Fibroblast of mammary gland (primary cell): Measurements from ENCODE around the gene KRABD2.
"Not testable (repeated sequence)": the region's sequence is repeated elsewhere in the genome, so short reads cannot be mapped to it uniquely, and the experiment has no call there.

Experiments used
- DNase-seq: peaks from one replicate; pipeline ENCODE4 v3.0.0-alpha.2; 2010; ENCODE audit warnings: low read depth
- H3K4me3 ChIP-seq: 2 replicates; pipeline ENCODE4 v1.5.1; 2011; ENCODE audit warnings: low read depth, mild to moderate bottlenecking, low read length, moderate library complexity; ENCODE audit not compliant: control insufficient read depth
- TF ChIP-seq, protein P1 (sequence below): conservative IDR thresholded peaks from 2 replicates; pipeline ENCODE4 v1.5.1; 2011; ENCODE audit warnings: low read depth, low read length, inconsistent platforms; ENCODE audit not compliant: control insufficient read depth, insufficient read depth

Gene KRABD2

DNA sequence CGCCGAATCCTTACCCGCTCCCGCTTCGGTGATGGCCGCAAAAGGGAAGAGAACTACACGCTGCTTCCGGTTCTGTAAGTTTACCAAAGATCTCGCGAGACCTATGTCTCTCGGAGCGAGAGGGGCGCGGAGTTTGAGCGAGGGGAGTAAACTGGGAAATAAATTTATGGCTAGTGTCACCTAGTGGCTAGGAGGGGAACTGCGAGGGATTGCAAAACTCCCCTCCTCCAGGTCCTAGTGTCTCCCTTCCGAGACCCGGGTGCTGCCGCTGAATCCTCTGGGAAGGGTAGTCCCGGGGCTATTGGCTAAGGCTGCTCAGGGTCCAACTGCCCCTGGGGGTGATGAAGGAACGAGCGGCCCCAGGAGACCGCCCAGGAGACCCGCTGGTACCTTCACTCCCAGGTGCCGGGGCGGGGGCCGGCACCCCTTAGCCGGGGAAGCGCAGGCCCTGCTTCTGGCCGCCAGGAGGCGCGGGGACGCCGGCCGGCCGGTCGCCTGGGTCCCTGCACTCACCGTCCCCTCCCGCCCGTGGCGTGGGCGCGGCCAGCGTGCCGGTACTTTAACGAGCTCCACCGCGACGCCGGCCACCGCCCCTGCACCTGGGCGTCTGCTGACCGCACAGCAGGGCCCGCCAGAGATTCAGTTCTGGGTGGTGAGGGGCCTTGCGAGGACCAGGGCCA is 6.8 kb upstream of the KRABD2 start, which contains the start of gene RPL26:
TSS of gene RPL26 (minus strand) at position 51 of the 680 bp plus-strand sequence. CDS start 883 bp downstream, outside the sequence.
- TF ChIP-seq, protein P1, sequence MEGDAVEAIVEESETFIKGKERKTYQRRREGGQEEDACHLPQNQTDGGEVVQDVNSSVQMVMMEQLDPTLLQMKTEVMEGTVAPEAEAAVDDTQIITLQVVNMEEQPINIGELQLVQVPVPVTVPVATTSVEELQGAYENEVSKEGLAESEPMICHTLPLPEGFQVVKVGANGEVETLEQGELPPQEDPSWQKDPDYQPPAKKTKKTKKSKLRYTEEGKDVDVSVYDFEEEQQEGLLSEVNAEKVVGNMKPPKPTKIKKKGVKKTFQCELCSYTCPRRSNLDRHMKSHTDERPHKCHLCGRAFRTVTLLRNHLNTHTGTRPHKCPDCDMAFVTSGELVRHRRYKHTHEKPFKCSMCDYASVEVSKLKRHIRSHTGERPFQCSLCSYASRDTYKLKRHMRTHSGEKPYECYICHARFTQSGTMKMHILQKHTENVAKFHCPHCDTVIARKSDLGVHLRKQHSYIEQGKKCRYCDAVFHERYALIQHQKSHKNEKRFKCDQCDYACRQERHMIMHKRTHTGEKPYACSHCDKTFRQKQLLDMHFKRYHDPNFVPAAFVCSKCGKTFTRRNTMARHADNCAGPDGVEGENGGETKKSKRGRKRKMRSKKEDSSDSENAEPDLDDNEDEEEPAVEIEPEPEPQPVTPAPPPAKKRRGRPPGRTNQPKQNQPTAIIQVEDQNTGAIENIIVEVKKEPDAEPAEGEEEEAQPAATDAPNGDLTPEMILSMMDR: peak; percentile 88
- H3K4me3 ChIP-seq: peak within 1 kb of the TSS; percentile 97

DNA sequence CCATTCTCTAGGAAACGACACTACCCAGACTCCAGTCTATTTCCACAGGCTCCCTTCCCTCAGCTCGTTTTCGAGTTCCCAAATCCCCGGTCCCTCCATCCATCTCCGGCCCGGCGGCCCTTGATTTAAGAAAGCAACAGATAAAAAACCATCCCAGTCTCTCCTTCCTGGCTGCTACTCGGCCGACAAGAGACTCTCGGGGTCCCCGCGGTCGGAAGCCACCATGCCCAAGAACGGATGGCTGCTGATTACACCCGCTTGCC is 6.3 kb upstream of the KRABD2 start:
- TF ChIP-seq, protein P1: no peak

More for the DNA sequence above, 6.8 kb upstream of the KRABD2 start, which contains the start of gene RPL26:
- DNase-seq: peak; percentile 98

DNA sequence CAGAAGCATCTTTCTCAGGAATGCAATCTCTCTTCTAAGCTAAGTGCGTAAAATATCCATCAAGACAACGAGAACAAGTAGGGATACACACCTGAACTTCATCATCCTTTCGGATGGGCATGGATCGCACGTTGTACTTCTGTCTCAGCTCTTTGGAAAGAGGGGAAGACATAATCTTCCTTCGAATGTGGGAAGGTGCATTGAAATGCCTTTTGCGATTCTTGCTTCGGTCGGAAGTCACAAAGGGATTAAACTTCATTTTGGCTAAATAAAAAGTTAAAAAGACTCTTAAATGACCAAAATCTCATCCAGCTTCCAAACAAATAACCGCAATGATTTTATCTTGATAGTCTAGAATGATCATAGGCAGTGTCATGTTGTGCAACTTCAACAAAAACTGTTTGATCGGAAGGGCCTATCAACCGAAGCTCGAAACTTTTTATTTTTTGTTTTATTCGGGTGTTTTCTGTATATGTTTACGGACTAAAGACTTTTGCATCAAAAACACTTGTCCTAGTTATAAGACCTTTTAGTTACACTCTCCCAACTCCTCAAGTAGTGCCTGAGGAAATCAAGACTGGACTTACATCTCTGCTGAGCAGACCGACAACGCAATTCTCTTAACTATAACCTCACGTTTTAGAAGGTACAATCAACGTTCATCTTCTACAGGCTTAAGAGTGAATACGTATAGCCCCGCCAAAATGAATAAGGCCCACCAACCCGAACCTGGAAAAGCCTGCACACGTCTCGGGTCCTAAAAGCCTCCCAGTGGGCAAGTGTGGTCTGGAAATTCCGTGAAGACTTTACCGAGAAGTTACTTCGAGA is 5.8 kb upstream of the KRABD2 start:
- H3K4me3 ChIP-seq: peak overlapping the region; percentile 97
- DNase-seq: peak; percentile 23
- TF ChIP-seq, protein P1: no peak

More for the DNA sequence above, 6.3 kb upstream of the KRABD2 start:
- DNase-seq: no peak
- H3K4me3 ChIP-seq: peak overlapping the region; percentile 97

DNA sequence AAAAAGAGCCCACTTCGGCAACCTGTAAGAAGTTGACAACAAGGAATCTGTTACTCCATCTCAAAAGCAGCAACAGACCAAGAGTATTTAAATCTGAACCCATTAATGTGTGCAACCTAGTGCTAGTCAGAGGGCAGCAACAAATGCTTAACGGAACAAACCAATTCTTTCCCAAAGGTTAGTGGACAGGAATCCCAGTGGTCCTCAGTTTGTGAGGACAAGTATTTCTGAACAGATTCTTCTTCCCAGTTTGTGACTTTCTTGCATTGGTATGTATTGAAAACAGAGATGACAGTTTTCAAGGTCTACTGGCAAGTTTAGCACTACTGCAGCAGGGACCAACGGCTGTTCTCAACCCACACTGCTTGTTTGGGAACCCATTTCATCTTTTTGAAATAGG is 3.5 kb upstream of the KRABD2 start:
- TF ChIP-seq, protein P1: no peak
- H3K4me3 ChIP-seq: peak overlapping the region; percentile 17
- no peak for DNase-seq

DNA sequence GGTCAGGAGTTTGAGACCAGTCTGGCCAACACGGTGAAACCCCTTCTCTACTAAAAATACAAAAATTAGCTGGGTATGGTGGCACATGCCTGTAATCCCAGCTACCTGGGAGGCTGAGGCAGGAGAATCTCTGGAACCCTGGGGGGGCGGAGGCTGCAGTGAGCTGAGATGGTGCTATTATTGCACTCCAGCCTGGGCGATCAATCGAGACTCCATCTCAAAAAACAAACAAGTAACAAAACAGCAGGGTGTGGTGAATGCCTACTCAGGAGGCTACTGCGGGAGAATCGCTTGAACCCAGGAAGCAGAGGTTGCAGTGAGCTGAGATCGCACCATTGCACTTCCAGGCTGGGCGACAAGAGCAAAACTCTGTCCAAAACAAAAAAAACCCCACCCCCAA is 1.6 kb upstream of the KRABD2 start:
- H3K4me3 ChIP-seq, DNase-seq: not testable (repeated sequence)

DNA sequence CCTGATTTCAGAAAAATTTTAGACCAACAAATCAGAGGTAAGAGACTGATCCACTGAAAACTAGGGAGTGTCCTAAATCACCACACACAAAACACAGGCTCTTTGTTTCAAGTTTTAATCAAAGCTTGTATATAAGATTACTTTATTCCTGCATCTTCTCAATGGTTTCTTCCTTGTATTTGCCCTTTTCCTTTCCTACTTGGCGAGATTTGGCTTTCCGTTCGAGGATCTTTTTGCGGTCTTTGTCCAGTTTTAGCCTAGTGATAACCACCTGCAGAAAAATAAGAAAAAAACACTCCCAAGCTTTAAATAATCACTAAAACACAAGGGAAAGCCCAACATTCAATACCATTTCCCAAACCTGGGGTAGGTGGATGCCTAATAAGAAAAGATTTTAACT is 918 bp upstream of the KRABD2 start:
- TF ChIP-seq, protein P1: no peak
- H3K4me3 ChIP-seq: no peak overlapping the region
- no peak for DNase-seq

DNA sequence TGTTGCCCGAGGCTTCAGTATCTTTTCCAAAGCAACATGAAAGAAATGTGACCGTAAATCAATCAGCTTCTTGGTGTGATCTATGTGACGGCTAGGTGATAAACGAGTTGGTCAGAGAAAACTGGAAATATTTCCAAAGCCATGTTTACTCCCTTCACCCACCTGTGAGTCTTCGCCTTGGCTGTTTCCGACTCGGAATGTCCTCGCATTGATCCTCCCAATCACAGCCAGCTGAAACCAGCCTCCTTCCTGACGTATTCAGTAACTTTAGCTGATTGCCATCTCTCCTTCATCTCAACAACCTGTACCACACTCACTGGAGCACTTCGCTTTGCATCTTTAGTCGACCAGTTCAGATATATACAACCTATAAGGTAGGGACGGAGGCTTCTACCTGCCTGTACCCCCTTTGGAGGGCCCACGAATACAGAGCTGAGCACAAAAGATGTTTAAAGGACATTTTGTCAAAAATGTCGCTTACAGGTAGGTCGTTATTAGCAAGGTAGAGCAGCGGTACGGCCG is 705 bp downstream of the KRABD2 start:
- H3K4me3 ChIP-seq: peak overlapping the region; percentile 77
- DNase-seq: peak; percentile 44
- TF ChIP-seq, protein P1: no peak

DNA sequence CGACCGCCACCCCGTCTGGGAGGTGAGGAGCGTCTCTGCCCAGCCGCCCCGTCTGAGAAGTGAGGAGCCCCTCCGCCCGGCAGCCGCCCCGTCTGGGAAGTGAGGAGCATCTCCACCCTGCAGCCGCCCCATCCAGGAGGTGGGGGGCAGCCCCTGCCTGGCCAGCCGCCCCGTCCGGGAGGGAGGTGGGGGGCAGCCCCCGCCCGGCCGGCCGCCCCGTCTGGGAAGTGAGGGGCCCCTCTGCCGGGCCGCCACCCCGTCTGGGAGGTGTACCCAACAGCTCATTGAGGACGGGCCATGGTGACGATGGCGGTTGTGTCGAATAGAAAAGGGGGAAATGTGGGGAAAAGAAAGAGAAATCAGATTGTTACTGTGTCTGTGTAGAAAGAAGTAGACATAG is 2.6 kb downstream of the KRABD2 start:
- H3K4me3 ChIP-seq: not testable (repeated sequence)

More for the DNA sequence above, 2.6 kb downstream of the KRABD2 start:
- DNase-seq: not testable (repeated sequence)
